ENCODE data around the gene CEP126. TPM values are rescaled to one million over a fixed set of nuclear protein-coding genes. Genes with fewer than 3 reads are reported as not detected.

The CEP126 gene
- total and polyA plus RNA-seq, 2 donors (not counting 1 experiment from before 2014, with no cell fraction given) = 4.7 to 6.4 TPM

DNA sequence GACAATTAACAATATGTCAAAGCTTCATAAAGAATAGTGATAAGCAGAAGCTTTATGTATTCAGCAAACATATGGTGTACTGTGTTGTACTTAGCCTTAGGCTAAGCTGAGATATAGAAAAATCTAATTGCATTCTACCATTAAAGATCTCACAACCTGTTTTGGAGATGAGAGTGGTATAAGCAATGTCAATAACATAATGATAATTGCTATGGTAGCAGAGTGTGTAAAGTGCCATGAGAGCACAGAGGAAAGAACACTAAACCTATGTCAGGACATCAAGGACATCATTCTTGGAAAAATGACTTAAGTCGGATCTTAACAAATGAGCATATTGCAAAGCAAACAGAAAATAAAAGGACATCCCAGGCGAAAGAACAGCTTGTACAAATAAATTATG, 30.1 kb downstream of the CEP126 start:
- Histone ChIP-seq H3K4me2 (ENCODE audit: extremely low read depth, insufficient read depth, low read length) (no peak overlapping the region), H4K20me1 (ENCODE audit: control insufficient read depth, extremely low read depth, insufficient read depth, low read length) (no peaks in the 10 kb centered on the region), H3K4me1 (ENCODE audit: control insufficient read depth, extremely low read depth, insufficient read depth, low read length) (no peaks in the 10 kb centered on the region), H3K27me3 (ENCODE audit: control insufficient read depth, insufficient read depth, low read length) (no peaks in the 10 kb centered on the region), H3K27ac (ENCODE audit: insufficient read depth, low read length) (no peak overlapping the region), H3K4me3 (replicated peaks in 1 of 4; ENCODE audit: control extremely low read depth in 1 of 4, insufficient read depth in 1 of 4, low read depth in 3 of 4, low read length in 4 of 4) (no peak overlapping the region), H3K36me3 (ENCODE audit: control insufficient read depth, insufficient read depth, low read length) (no peaks in the 10 kb centered on the region), H2AFZ (ENCODE audit: low read length) (no peak overlapping the region), H3K9ac (ENCODE audit: insufficient read depth, low read length) (no peak overlapping the region), H3K79me2 (ENCODE audit: control insufficient read depth, insufficient read depth, low read length) (no peaks in the 10 kb centered on the region), H3K9me3 (ENCODE audit: control insufficient read depth, insufficient read depth, low read depth, low read length) (no peaks in the 10 kb centered on the region)
- TF ChIP-seq, protein P1, sequence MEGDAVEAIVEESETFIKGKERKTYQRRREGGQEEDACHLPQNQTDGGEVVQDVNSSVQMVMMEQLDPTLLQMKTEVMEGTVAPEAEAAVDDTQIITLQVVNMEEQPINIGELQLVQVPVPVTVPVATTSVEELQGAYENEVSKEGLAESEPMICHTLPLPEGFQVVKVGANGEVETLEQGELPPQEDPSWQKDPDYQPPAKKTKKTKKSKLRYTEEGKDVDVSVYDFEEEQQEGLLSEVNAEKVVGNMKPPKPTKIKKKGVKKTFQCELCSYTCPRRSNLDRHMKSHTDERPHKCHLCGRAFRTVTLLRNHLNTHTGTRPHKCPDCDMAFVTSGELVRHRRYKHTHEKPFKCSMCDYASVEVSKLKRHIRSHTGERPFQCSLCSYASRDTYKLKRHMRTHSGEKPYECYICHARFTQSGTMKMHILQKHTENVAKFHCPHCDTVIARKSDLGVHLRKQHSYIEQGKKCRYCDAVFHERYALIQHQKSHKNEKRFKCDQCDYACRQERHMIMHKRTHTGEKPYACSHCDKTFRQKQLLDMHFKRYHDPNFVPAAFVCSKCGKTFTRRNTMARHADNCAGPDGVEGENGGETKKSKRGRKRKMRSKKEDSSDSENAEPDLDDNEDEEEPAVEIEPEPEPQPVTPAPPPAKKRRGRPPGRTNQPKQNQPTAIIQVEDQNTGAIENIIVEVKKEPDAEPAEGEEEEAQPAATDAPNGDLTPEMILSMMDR (conservative IDR thresholded peaks at IDR 0.05 in 1 of 2, IDR thresholded peaks at IDR 0.05 in 1 of 2; ENCODE audit: low read depth in 1 of 2, low read length in 2 of 2) = no peak
- TF ChIP-seq EZH2 (IDR thresholded peaks at IDR 0.05; ENCODE audit: low read length, missing control alignments) = no peak
- no peak for DNase-seq (ENCODE audit: low read depth in 2 of 2)

DNA sequence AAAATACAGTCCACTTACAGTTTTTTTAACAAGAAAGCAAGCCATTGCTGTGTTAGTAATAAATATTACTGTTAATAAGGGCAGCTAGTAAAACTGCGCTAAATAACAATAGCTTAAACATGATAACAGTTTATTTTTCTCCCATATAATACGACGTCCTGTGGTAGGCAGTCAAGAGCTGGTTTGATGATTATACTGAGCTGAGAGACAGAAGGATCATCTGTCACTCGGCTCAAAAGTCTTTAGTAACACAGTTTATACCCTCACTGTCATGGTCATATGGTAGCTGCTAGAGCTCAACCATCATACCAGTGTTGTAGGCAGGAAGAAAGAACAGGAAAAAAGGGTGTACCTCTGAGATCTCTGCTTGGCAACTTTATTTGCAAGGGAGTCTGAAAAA, 30.6 kb downstream of the CEP126 start:
- TF ChIP-seq, protein P1 (conservative IDR thresholded peaks at IDR 0.05 in 1 of 2, IDR thresholded peaks at IDR 0.05 in 1 of 2; ENCODE audit: low read depth in 1 of 2, low read length in 2 of 2) = no peak
- no peak for TF ChIP-seq EZH2 (IDR thresholded peaks at IDR 0.05; ENCODE audit: low read length, missing control alignments)

DNA sequence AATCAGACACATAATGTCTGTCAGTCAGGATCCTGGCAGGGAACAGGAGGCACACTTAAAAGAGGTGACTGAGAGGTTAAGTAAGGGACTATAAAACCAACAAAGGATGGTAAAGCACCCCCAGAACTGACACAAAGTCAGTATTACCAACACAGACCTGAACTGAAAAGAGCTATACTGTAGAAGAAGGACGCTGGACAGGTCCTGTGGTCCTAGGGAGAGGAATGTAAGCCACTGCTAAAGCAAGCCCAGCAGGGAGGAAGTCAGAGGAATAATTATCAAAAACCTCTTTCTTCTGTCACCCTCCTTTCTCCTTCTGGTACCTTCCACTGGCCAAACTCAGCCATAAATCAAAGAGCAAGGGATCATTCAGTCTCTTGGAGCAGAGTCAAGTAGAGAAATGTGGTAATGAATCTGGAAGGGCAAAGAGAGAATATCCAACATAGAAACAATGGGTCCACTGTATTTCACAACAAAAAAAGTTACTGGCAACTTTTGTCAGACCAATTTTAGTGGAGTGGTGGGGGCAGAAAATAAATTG, 34.9 kb downstream of the CEP126 start:
- Histone ChIP-seq H3K4me3 (replicated peaks in 1 of 4; ENCODE audit: control extremely low read depth in 1 of 4, insufficient read depth in 1 of 4, low read depth in 3 of 4, low read length in 4 of 4) (no peak overlapping the region), H3K27ac (ENCODE audit: insufficient read depth, low read length) (no peak overlapping the region), H3K4me1 (ENCODE audit: control insufficient read depth, extremely low read depth, insufficient read depth, low read length) (no peaks in the 10 kb centered on the region), H3K9ac (ENCODE audit: insufficient read depth, low read length) (no peak overlapping the region), H3K79me2 (ENCODE audit: control insufficient read depth, insufficient read depth, low read length) (no peaks in the 10 kb centered on the region), H3K27me3 (ENCODE audit: control insufficient read depth, insufficient read depth, low read length) (no peaks in the 10 kb centered on the region), H3K4me2 (ENCODE audit: extremely low read depth, insufficient read depth, low read length) (no peak overlapping the region), H3K9me3 (ENCODE audit: control insufficient read depth, insufficient read depth, low read depth, low read length) (no peaks in the 10 kb centered on the region), H3K36me3 (ENCODE audit: control insufficient read depth, insufficient read depth, low read length) (no peaks in the 10 kb centered on the region), H4K20me1 (ENCODE audit: control insufficient read depth, extremely low read depth, insufficient read depth, low read length) (no peaks in the 10 kb centered on the region), H2AFZ (ENCODE audit: low read length) (no peak overlapping the region)
- no peak for TF ChIP-seq EZH2 (IDR thresholded peaks at IDR 0.05; ENCODE audit: low read length, missing control alignments)
- TF ChIP-seq, protein P1 (conservative IDR thresholded peaks at IDR 0.05 in 1 of 2, IDR thresholded peaks at IDR 0.05 in 1 of 2; ENCODE audit: low read depth in 1 of 2, low read length in 2 of 2) = no peak
- DNase-seq (ENCODE audit: low read depth in 2 of 2) = no peak

More for the DNA sequence above, 30.6 kb downstream of the CEP126 start:
- Histone ChIP-seq H3K4me2 (ENCODE audit: extremely low read depth, insufficient read depth, low read length) (no peak overlapping the region), H3K79me2 (ENCODE audit: control insufficient read depth, insufficient read depth, low read length) (no peaks in the 10 kb centered on the region), H3K27me3 (ENCODE audit: control insufficient read depth, insufficient read depth, low read length) (no peaks in the 10 kb centered on the region), H3K9me3 (ENCODE audit: control insufficient read depth, insufficient read depth, low read depth, low read length) (no peaks in the 10 kb centered on the region), H3K27ac (ENCODE audit: insufficient read depth, low read length) (no peak overlapping the region), H3K4me3 (replicated peaks in 1 of 4; ENCODE audit: control extremely low read depth in 1 of 4, insufficient read depth in 1 of 4, low read depth in 3 of 4, low read length in 4 of 4) (no peak overlapping the region), H3K36me3 (ENCODE audit: control insufficient read depth, insufficient read depth, low read length) (no peaks in the 10 kb centered on the region), H3K9ac (ENCODE audit: insufficient read depth, low read length) (no peak overlapping the region), H4K20me1 (ENCODE audit: control insufficient read depth, extremely low read depth, insufficient read depth, low read length) (no peaks in the 10 kb centered on the region), H3K4me1 (ENCODE audit: control insufficient read depth, extremely low read depth, insufficient read depth, low read length) (no peaks in the 10 kb centered on the region), H2AFZ (ENCODE audit: low read length) (no peak overlapping the region)
- no peak for DNase-seq (ENCODE audit: low read depth in 2 of 2)
